ENCODE measurements around the gene SERPINE2.

DNA sequence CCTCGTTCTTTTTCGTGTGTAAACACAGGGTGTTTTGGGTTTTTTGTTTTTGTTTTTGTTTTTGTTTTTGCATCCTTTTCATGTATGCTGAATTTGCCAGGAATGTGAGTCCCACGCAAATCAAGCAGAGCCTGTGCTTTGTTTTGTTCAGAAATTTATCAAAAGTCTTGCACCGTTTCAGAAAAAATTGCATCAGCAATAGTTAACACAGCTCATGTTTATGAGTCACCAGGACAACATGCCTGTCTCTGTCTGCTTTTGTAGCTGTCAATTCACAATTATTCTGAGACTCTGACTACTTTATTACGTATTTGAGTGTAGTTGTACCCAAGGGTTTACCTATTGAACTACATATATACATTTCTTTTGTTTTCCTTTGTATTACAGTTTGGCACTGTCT, 43.5 kb downstream of the SERPINE2 start:
- TF ChIP-seq, protein P1, sequence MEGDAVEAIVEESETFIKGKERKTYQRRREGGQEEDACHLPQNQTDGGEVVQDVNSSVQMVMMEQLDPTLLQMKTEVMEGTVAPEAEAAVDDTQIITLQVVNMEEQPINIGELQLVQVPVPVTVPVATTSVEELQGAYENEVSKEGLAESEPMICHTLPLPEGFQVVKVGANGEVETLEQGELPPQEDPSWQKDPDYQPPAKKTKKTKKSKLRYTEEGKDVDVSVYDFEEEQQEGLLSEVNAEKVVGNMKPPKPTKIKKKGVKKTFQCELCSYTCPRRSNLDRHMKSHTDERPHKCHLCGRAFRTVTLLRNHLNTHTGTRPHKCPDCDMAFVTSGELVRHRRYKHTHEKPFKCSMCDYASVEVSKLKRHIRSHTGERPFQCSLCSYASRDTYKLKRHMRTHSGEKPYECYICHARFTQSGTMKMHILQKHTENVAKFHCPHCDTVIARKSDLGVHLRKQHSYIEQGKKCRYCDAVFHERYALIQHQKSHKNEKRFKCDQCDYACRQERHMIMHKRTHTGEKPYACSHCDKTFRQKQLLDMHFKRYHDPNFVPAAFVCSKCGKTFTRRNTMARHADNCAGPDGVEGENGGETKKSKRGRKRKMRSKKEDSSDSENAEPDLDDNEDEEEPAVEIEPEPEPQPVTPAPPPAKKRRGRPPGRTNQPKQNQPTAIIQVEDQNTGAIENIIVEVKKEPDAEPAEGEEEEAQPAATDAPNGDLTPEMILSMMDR (IDR thresholded peaks at IDR 0.05) = no peak
- no peak for TF ChIP-seq POLR2AphosphoS5 (IDR thresholded peaks at IDR 0.05)
- TF ChIP-seq POLR2A (IDR thresholded peaks at IDR 0.05) = no peak
